ENCODE results near the gene R3HDM4.

R3HDM4 gene

DNA sequence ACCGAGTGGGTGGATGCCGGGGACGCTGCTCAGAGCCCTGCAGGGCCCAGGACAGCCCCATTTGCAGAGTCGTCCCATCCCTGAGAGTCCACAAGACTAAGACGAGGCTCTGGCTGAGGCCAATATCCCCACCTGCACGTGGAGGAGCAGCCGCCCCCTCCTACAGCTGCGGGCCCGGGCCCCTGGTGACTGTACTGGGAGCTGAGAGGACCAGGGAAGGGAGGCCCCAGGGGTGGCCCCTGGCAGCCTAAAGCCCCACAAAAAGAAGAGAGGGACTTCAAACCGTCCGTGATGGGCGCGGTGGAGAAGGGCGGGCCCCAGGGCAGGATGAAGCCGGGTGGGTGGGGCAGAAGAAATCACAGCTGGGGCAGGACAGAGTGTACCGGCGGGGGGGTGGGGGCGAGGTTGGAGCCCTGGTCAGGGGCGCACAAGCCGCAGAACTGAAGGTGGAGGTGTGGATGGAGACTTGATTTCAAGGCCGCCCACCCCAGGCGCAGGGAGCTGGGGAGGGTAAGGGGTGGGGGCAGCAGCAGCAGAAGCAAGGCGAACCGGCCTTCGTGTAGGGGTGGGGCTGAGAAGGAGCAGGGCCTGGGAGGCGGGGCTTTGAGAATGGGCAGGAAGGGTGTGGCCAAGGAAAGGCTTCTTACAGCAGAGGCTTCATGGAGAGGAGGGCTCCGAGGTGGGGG is 40.6 kb downstream of the R3HDM4 start:
- DNase-seq: no peak

DNA sequence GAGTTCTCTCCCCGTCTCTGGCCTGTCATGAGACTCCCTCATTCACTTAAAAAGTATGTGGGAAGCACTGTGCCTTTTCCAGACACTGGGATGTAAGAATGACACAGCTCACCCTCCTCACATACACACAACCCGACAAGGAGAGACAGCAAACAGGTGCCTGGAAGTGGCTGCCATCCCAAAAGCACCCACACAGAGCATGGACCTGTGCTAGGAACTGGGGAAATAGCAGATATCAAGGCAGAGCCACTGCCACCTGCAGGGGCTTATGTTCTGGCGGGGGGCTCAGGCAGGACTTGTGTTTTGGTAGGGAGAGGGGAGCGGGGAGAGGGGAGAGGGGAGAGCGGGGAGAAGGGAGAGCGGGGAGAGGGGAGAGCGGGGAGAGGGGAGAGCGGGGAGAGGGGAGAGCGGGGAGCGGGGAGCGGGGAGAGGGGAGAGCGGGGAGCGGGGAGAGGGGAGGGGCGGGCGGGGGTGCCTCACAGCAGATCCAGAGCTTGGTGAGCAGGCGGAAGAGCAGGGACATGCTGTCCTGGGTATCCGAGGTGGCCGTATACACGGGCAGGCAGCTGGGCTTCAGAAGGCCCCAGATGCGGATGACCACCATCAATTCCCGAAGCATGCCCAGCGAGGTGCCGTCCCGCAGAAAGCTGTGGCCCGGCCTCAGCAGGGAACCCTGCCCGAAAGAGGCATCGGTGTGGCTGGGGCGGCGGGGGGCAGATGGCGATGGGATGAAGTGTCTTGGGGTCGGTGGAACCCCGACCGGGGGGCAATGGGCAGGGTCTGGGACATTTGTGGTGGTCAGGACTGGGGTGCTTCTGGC is 41.4 kb downstream of the R3HDM4 start:
- no peak for DNase-seq

DNA sequence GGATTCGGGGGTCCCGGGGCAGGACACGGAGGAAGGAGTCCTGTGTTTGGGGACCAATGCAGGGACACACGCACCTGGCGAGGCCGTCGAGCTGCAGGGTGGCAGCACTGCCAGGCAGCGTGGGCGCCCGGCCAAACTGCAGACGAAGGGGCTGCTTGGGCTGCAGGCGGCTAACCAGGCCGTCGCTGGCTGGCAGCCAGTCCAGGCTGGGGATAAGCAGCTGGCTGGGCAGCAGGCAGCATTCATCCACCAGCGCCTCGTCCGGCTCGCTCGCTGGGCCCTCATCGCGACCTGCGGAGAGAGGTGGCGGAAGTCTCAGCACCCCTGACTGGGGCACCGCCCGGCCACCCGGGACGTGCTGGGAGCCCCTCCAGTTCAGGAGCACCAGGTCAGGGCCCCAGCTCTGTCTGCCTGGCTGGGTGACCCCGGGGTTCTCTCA is 42.0 kb downstream of the R3HDM4 start:
- peak; percentile 58 for DNase-seq

DNA sequence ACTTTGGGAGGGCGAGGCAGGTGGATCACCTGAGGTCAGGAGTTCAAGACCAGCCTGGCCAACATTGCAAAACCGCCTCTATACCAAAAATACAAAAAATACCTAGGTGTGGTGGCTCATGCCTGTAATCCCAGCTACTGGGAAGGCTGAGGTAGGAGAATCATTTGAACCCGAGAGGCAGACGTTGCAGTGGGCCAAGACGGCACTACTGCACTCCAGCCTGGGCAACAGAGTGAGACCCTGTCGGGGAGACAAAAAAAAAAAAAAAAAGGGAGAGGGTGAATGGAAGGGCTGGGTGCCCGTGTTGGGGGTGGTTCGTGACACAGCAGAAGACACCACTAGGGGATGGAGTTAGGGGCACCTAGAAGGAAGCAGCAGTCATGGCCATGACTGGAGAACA is 42.7 kb downstream of the R3HDM4 start:
- no peak for DNase-seq

DNA sequence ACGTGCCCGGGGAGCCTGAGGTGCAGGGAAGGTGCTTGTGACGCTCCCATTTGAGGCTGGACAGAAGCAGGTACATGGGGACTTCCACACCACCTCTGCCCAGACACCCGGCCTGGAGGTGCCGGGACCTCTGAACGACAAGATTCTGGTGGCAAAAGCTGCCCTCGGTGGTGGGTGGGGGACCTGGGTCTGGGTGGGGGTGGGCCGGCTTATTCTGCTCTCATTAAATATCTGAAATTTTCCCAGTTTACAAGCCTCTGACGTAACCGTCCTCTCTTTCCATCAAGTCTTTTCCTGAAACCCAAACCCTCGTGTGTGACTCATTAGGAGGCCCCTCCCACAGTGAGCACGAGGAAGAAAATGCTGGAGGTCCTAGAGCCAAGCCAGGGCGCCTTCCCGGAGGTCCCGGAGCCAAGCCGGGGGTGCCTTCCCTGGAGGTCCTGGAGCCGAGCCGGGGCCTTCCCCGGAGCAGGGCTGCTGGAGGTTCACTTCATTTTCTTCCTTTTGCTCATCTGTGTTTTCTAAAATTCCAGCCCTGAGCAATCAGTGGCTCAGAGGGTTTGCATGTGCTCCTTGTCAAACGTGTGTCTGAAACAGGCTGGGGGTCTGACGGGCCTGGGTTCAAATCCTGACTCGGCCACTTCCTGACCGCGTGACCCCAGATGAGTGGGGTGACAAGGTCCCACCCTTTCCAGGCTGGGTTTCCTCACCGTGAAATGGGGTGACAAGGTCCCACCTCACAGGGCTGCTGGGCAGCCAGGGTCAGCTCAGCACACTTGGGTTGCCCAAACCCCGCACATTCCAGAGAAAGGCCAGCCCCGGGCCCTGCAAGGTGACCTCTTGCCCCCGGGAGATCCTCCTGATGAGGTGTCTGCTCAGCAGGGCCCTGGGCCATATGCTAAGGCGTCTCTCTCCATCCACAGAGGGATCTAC is 43.5 kb downstream of the R3HDM4 start:
- DNase-seq: no peak

DNA sequence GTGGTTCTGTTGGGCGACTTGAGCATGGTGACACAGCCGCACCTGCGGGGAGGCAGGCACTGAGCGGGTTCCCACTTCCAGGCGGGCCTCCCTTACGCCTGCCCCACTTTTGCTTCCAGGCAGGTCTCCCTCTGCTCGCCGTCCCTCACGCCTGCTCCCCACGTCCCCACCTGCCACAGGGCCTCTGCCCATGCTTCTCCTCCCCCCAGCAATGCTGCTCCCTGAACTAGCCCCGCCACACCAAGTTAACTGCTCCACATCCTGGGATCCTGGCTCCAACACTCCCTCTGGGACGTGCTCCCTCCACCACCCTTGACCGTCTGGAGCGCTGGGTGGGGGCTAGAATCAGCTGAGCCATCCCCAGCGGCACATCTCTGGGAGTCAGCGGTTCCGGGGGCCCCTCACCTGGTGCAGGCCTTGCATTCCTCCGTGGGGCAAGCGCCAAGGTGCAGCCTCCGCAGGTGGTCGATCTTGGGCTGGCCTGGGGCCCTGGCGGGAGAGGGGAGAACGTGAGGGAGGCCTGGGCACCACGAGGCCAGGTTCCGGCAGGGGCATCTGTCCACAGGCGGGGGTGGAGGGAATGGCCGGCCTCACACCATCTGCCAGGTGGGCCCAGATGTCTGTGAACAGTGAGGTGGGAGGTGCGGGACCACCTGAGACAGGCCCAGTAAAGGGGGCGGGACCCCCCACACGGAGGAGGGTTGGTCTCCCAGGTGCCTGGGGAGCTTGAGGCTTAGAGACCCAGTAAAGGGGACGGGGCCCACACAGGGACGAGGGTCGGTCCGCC is 44.4 kb downstream of the R3HDM4 start:
- DNase-seq: no peak

DNA sequence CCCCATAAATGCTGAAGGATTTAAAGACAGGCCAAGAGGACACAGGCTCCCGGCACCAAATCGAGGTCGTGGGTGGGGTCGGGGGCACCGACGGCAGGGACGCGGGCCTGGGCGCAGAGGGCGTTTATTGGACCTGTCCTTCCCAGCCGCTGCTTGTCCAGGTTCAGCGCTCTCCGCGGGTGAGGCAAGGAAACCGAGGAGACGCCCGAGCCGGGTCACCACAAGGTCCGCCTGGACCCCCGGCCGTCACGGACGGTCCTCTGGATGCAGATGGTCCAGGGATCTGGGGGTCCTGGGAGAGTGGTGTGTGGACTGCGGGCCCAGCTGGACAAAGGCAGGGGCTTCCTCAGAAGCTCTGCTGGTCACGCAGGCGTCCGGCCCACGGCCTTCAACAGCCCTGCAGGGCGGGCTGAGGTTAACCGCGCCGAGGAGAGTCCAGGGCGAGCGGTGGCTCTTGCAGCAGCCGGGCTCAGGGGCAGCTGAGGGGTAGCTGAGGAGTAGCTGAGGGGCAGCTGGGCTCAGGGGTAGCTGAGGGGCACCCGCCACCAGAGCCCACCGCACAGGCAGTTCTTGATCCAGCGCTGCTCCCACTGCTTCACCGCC is 45.1 kb downstream of the R3HDM4 start:
- no peak for DNase-seq

DNA sequence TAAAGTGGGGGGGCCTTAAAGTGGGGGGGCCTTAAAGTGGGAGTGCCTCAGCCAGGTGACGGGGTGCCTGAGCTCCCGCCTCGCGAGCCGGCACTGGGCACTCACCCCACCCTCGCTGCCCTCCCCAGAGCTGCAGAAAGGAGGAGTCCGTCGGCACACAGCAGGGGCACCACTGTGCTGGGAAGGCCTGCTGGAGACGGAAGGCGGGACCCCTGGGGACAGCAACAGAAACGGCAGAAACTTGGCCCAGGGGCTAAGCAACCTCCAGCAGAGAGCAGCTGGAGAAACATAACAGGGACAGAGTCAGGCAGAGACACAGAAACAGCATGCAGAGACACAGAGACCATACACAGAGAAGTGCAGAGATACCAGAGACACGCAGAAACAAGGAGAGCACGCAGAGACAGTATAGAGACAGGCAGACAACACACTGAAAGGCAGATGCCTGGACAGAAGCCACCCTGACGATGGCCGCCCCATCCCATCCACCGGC is 45.7 kb downstream of the R3HDM4 start:
- no peak for DNase-seq

DNA sequence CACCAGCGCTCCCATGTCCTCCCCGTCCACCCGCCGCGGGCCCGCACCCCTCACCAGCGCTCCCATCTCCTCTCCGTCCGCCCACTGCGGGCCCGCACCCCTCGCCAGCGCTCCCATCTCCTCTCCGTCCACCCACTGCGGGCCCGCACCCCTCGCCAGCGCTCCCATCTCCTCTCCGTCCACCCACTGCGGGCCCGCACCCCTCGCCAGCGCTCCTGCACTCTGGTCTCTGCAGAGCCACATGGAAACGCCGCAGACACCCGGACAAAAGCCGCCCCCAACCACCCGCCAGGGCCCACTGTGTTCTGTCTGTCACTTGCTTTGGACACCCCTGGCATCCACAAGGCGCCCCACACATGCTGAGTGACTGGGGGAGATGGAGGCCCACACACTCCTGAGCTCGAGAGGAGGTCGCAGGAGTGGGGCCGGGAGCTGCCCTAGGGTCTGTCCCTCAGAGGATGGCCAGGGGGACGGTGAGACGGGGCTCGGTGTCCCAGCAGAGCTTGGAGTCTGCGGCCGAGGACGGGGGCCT is 46.2 kb downstream of the R3HDM4 start:
- DNase-seq: no peak

DNA sequence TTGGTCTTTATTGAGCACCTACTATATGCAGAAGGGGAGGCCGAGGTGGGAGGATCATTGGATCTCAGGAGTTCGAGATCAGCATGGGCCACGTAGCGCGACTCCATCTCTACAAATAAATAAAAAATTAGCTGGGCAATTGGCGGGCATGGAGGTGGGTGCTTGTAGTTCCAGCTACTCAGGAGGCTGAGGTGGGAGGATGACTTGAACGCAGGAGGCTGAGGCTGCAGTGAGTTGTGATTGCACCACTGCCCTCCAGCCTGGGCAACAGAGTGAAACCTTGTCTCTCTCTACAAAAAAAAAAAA is 49.8 kb downstream of the R3HDM4 start:
- DNase-seq: no peak

DNA sequence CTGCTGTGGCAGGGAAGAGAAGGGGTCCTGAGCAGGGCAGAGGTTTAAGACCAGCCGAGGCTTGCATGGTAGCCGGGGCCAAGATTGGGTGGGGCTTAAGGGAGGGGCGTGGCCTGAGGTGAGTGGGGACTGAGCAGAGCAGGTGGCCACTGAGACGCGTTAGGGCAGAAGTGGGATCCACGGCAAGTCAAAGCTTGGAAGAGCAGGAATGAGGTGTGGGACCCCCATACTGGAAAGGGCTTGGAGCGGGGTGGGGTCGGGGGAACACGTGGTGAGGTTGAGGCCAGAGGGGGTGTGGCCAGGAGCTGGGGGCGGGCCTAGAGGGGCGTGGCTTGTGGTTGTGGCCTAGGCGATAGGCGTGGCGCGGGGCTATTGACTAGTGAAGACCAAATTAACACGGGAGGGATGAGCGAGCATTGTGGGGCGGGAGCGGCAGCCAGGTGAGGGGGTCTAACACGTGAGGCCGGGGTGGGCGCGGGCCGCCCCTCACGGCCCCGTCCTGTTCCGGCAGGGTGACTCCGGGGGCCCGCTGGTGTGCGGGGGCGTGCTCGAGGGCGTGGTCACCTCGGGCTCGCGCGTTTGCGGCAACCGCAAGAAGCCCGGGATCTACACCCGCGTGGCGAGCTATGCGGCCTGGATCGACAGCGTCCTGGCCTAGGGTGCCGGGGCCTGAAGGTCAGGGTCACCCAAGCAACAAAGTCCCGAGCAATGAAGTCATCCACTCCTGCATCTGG is 50.3 kb downstream of the R3HDM4 start:
- no peak for DNase-seq

DNA sequence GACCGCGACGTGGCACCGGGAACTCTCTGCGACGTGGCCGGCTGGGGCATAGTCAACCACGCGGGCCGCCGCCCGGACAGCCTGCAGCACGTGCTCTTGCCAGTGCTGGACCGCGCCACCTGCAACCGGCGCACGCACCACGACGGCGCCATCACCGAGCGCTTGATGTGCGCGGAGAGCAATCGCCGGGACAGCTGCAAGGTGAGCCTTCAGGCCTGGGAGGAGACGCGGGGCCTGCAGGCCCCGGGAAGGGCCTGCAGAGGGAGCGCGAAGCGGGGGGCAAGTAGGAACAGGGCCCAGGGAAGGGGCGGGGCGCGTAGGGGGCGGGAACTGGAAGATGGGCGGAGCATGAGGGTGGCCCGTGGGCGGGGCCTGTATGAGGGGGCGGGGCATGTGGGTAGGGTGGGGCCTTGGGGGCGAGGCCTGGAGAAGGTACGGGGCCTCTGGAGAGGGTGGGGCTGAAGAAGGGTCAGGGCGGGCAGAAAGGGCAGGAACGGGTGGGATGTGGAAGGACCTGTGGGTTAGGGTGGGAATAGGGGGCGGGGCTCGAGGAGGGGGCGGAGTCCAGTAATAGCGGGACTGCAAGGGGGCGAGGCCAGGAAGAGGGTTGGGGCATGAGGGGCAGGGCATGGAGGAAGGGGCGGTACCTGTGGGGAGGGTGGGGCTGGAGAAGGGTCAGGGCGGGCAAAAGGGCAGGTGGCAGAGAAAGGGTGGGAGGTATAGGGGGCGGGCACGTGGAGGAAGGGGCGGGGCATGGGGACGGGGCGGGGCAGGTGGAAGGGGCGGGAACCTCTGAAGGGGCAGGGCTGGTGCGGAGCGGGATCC is 51.1 kb downstream of the R3HDM4 start:
- DNase-seq: no peak

DNA sequence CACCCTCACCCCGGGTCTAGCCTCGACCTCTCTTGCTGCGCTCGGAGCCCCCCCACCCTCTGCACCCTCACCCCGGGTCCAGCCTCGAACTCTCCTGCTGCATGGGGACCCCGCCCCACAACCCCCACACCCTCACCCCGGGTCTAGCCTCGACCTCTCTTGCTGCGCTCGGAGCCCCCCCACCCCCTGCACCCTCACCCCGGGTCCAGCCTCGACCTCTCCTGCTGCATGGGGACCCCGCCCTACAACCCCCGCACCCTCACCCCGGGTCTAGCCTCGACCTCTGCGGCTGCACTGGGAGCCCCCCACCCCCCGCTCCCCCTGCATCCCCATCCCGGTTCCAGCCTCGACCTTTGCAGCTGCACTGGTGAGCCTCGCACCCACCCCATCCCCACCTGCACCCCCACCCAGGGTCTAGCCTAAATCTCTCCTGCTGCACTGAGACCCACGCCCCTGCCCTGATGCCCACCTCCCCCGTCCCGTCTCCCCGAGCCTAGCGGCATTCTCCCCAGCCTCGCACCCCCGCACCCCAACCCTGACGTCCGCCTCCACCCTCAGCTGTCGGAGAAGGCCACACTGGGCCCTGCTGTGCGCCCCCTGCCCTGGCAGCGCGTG is 51.8 kb downstream of the R3HDM4 start:
- no peak for DNase-seq

DNA sequence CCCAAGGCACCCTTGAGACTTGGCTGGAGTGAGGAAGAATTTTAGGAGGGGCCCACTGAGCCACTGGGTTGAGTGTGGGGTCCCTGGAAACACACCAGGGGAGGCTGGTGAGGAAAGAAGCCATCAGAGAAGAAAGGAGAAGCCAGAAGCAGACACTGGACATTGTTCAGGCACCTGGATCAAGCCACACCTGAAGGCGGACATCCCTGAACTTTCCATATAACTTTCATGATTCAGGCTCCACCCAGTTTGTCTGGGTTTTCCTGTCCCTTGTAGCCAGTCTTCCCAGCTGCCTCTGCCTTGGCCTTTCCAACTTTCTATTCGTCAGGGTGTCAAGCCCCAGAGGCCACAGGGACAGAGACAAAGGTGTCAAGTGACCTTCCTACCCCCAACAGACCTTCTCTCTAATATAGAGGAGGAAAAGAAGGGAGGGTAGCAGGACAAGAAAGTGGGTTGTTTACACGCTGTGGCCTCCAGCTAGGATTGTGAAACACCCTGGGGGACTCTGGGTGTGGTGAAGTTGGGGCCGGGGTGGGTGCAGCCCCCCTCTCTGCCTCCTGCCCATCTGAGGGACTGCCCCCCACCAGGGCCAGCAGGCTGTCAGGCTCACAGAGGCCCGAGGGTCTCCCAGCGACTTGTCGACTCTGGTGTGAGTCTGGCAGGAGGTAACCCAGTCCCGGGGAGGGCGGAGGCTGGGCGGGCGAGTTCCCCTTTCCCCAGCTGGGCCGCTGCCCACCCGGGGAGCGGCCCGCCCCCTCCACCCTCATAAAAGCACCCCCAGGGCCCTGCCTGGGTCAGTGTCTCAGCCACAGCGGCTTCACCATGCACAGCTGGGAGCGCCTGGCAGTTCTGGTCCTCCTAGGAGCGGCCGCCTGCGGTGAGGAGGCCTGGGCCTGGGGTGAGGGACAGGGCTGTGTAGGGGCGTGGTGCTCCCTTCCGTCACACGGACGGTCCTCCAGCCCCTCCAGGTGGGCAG is 53.9 kb downstream of the R3HDM4 start, which contains the start of gene CFD:
CFD (plus strand) TSS at position 797 of the 976 bp plus-strand sequence; CDS start at position 823, 26 bp downstream.
- DNase-seq: no peak

DNA sequence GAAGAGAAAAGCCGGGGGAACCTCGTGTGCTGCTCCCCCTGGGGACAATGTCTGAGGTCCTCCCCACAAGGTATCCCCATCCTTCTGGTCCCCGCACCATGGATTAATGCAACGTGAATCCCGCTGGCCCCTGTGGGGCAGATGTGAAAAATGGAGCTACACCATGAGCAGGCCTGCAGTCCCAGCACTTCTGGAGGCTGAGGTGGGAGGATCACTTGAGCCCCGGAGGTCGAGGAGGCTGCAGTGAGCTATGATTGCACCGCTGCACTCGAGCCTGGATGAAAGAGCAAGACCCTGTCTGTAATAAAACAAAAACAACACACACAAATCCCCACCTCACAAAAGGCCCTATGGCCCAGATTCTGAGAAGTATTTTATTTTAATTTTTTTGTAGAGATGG is 54.7 kb downstream of the R3HDM4 start:
- DNase-seq: no peak

DNA sequence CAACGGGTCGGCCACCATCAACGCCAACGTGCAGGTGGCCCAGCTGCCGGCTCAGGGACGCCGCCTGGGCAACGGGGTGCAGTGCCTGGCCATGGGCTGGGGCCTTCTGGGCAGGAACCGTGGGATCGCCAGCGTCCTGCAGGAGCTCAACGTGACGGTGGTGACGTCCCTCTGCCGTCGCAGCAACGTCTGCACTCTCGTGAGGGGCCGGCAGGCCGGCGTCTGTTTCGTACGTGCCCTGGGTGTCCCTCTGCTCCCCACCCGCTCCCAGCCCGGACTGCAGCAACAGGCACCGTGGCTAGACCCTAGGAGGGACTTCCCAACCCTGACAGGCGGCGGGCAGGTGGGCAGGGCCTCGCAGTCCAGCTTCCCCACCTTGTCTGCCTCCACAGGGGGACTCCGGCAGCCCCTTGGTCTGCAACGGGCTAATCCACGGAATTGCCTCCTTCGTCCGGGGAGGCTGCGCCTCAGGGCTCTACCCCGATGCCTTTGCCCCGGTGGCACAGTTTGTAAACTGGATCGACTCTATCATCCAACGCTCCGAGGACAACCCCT is 57.4 kb downstream of the R3HDM4 start:
- no peak for DNase-seq

DNA sequence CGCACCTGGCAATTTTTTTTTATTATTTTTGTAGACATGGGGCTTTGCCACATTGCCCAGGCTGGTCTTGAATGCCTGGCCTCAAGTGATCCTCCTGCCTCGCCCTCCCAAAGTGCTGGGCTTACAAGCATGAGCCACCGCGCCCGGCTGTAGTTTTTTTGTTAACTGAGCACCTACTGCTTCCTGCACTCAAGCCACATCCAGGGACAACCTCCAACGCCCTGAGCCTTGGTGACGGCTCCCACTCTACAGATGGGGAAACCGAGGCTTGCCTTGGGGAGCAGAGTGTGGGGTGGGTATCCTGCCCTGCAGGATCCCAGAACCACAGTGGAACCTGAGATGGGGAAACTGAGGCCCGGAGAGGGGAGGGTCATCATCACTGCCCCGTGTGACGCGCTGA is 57.9 kb downstream of the R3HDM4 start:
- no peak for DNase-seq

DNA sequence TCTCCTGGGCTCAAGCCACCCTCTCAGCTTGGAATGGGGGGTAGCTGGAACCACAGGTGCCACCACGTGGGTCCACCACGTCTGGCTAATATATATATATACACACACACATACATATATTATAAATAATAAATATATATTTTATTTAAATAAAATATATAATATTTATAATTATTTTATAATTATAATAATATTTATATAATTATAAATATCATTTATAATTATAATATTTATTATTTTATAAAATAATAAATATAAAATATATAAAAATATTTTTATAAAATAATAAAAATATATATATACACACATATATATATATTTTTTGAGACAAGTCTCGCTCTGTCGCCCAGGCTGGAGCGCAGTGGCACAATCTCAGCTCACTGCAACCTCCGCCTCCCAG is 58.5 kb downstream of the R3HDM4 start:
- no peak for DNase-seq
